HepG2 (cell line): ENCODE measurements around the gene VAC14. TPM values are rescaled to one million over a fixed set of nuclear protein-coding genes. Genes with fewer than 3 reads are reported as not detected.

ENCODE experiments used
- ATAC-seq: fragments of 200-7000 bp; cut with Tn5 transposase; 3 replicates; pipeline ENCODE4 v1.9.1; 2020; ENCODE audit warnings: mild to moderate bottlenecking, moderate library complexity
- BruUV-seq: library from RNA; stranded (reverse); fragments of 400-500 nt; replicated peaks from 2 replicates; lab custom pipeline; 2021; lab: Mats Ljungman, UMichigan
- CTCF ChIA-PET: fragments of 300-600 bp; formaldehyde crosslinking; extraction: SDS; loops from one replicate; lab custom pipeline; 2021; ENCODE audit warnings: low total read pairs, inconsistent platforms, low intra/inter-chr PET ratio; lab: Yijun Ruan, JAX
- POLR2A ChIA-PET: fragments of 350-600 bp; sonication (Branson Sonifier 250); formaldehyde crosslinking; loops from one replicate; lab custom pipeline; 2020; ENCODE audit warnings: antibody characterized with exemption, inconsistent platforms; lab: Yijun Ruan, JAX
- DNase-seq: peaks from one replicate; pipeline ENCODE4 v3.0.0-alpha.2; 2015; ENCODE audit warnings: low spot score
- FAIRE-seq: peaks from 3 replicates; lab custom pipeline; 2011; peaks lifted over from hg19 to GRCh38; lab: Jason Lieb, UNC
- H2AFZ ChIP-seq: one replicate; pipeline ENCODE4 v1.6.1; 2011; ENCODE audit warnings: low read length, inconsistent platforms
- H3K27ac ChIP-seq: fragments of 300-600 bp; 3 replicates; pipeline ENCODE4 v1.8.0; 2011; ENCODE audit warnings: mixed run types, mild to moderate bottlenecking, mixed read lengths, low read length, inconsistent platforms; ENCODE audit not compliant: insufficient read depth; ENCODE audit errors: extremely low read length
- H3K27me3 ChIP-seq, 2 experiments: fragments of 200-600 bp in 1 of 2; 2 replicates in 1 of 2; 3 replicates in 1 of 2; pipeline versions ENCODE4 v1.6.0 to v1.8.0; 2011; ENCODE audit warnings: low read length in 2 of 2, mild to moderate bottlenecking in 2 of 2, moderate library complexity in 2 of 2, inconsistent platforms in 1 of 2; ENCODE audit not compliant: insufficient read depth in 2 of 2, control insufficient read depth in 1 of 2
- H3K36me3 ChIP-seq, 2 experiments: fragments of 200-600 bp in 1 of 2; replicated peaks in 1 of 2; 2 replicates in 1 of 2; 3 replicates in 1 of 2; pipeline versions ENCODE4 v1.5.1 to v1.8.0; 2011; ENCODE audit warnings: low read length in 2 of 2, inconsistent platforms in 1 of 2; ENCODE audit not compliant: insufficient read depth in 2 of 2, control insufficient read depth in 1 of 2
- H3K4me1 ChIP-seq: 2 replicates; pipeline ENCODE4 v1.5.1; 2012; ENCODE audit warnings: low read length, inconsistent platforms; ENCODE audit not compliant: insufficient read depth
- H3K4me2 ChIP-seq: 2 replicates; pipeline ENCODE4 v1.6.0; 2011; ENCODE audit warnings: low read depth, low read length, inconsistent platforms
- H3K4me3 ChIP-seq, 3 experiments: fragments of 200-600 bp in 1 of 3; sonication (generic), shearing (Covaris generic) in 1 of 3; replicated peaks in 1 of 3; 2 replicates each; pipeline ENCODE4 v1.5.1; 2011 to 2016; ENCODE audit warnings: low read length in 3 of 3, inconsistent platforms in 2 of 3, low read depth in 2 of 3, mild to moderate bottlenecking in 2 of 3, control low read depth in 1 of 3, mixed read lengths in 1 of 3; ENCODE audit not compliant: insufficient read depth in 1 of 3
- H3K79me2 ChIP-seq: one replicate; pipeline ENCODE4 v1.6.1; 2011; ENCODE audit warnings: low read length, inconsistent platforms; ENCODE audit not compliant: insufficient read depth
- H3K9ac ChIP-seq: 2 replicates; pipeline ENCODE4 v1.6.0; 2011; ENCODE audit warnings: mild to moderate bottlenecking, low read depth, low read length, inconsistent platforms; ENCODE audit not compliant: insufficient read depth
- H3K9me3 ChIP-seq: 2 replicates; pipeline ENCODE4 v1.5.1; 2012; ENCODE audit warnings: mild to moderate bottlenecking, low read length
- H4K20me1 ChIP-seq: 2 replicates; pipeline ENCODE4 v1.6.0; 2011; ENCODE audit warnings: inconsistent platforms, mild to moderate bottlenecking, low read length, moderate library complexity; ENCODE audit not compliant: insufficient read depth
- BRF2 ChIP-seq: sonication (generic); formaldehyde crosslinking; IDR thresholded peaks from 2 replicates; pipeline ENCODE4 v1.8.1; 2022; ENCODE audit warnings: mild to moderate bottlenecking, missing genetic modification reagents
- ISL2 ChIP-seq: sonication (generic); formaldehyde crosslinking; IDR thresholded peaks from 2 replicates; pipeline ENCODE4 v1.5.0; 2020; ENCODE audit warnings: missing genetic modification reagents
- ISX ChIP-seq: sonication (generic); formaldehyde crosslinking; conservative IDR thresholded peaks from 2 replicates; pipeline ENCODE4 v1.5.0; 2020; ENCODE audit warnings: missing genetic modification reagents
- MAFF ChIP-seq: IDR thresholded peaks from 2 replicates; pipeline ENCODE4 v1.6.1; 2011; ENCODE audit warnings: low read depth, low read length, improper control_type of control experiment
- ZBTB2 ChIP-seq: sonication (generic); formaldehyde crosslinking; IDR thresholded peaks from 2 replicates; pipeline ENCODE4 v1.8.0; 2022; ENCODE audit warnings: low read depth, missing genetic modification reagents
- ZNF142 ChIP-seq: sonication (generic); formaldehyde crosslinking; IDR thresholded peaks from 2 replicates; pipeline ENCODE4 v1.4.0; 2020; ENCODE audit warnings: missing genetic modification reagents
- ZNF687 ChIP-seq: sonication (generic); formaldehyde crosslinking; IDR thresholded peaks from 2 replicates; pipeline ENCODE4 v1.5.1; 2020; ENCODE audit warnings: mild to moderate bottlenecking, missing genetic modification reagents, moderate library complexity
- WGBS: methylation state at CpG from one replicate; pipeline ENCODE4 v1.1.6; 2017; ENCODE audit warnings: low lambda C conversion rate; 5-methylcytosine and 5-hydroxymethylcytosine counted together
- in situ Hi-C: cut with HindIII; loops from 2 replicates; pipeline ENCODE4 v1.10.0; 2017; ENCODE audit warnings: low pct_unique_long_range_greater_than_20kb; ENCODE audit not compliant: extremely low pct_ligation_motif_present
- intact Hi-C: fragments of 100-400 bp; cut with micrococcal nuclease; formaldehyde crosslinking; loops from one replicate; pipeline ENCODE4 v1.10.0; 2022; ENCODE audit not compliant: unreplicated experiment
- polyA plus RNA-seq, 8 experiments: library from polyadenylated mRNA; depleted of rRNA in 3 of 8; stranded (reverse) in 7 of 8; unstranded in 1 of 8; fragments of >200 nt; fragmentation: Illumina TruSeq in 4 of 8; extraction: Trizol in 4 of 8; gene quantifications; 2 replicates each; pipeline versions ENCODE4 v1.2.1 to v1.2.3, GENCODE V29; 2011 to 2016; ENCODE audit warnings: low read depth in 4 of 8, missing spikeins in 1 of 8, mixed read lengths in 1 of 8; ENCODE audit not compliant: insufficient read depth in 1 of 8
- total RNA-seq, 5 experiments: library from RNA; depleted of rRNA; stranded (reverse); fragments of >200 nt; fragmentation: Illumina TruSeq; extraction: Trizol; gene quantifications; 2 replicates each; pipeline ENCODE4 v1.2.3, GENCODE V29; 2016; ENCODE audit warnings: low read depth in 1 of 5

The VAC14 gene
- total and polyA plus RNA-seq, 2 of the 13 experiments (the other 11 are each of a cell fraction or from before 2014, with no cell fraction given) = 23.5 to 24.6 TPM

DNA sequence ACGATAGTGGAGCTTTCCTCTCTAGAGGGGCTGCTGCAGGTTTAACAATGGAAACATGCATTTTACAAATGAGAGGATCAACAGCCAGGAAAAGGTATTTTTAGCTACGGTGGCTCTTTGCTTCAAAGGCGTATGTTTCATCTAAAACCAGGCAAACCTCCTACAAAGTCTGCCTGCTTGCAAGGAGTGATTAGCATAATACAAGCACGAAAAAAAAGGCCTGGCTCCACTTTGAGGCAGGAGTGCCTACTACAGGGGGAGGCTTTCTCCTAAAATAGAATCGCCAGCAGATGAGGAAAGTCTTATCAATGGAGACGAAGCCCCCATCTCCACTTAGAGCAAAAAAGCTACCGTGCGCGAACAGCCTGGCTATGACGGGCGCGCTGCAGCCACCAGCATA is 88.0 kb downstream of the VAC14 start:
- no peaks in the 10 kb centered on the region for H4K20me1 ChIP-seq
- no peak overlapping the region for H3K9ac ChIP-seq
- no peaks in the 10 kb centered on the region for H3K9me3 ChIP-seq
- 98% methylated on average over 12 of the region's 12 CpGs for WGBS
- FAIRE-seq (no peak), DNase-seq (no peak), ATAC-seq (no peak)
- no peak for TF ChIP-seq ZNF142 (CRISPR knock-in tag)
- TF ChIP-seq ISL2 (CRISPR knock-in tag) = no peak
- no peak for TF ChIP-seq ZBTB2 (CRISPR knock-in tag)
- no peak for TF ChIP-seq ISX (CRISPR knock-in tag)
- TF ChIP-seq BRF2 (CRISPR knock-in tag) = no peak
- TF ChIP-seq MAFF = no peak
- no peak for TF ChIP-seq ZNF687 (CRISPR knock-in tag)
- no peak overlapping the region for H3K4me2 ChIP-seq
- H3K27me3 ChIP-seq = no peaks in the 10 kb centered on the region
- peaks cover 0 to 5% of the 10 kb centered on the region in 2 experiments; a peak in 1 of 5 replicates for H3K36me3 ChIP-seq
- intact Hi-C loops = no loop called here
- in situ Hi-C loops = no loop called here
- peak overlapping the region; percentile 79 for H3K27ac ChIP-seq
- ChIA-PET CTCF (no interaction called here), POLR2A (interaction anchor here (1.1 to 5.3 kb wide), 4 partner anchors 10 to 33 kb away, joined by 4 to 125 read pairs (median 28); no protein-coding TSS in a partner anchor)
- H2AFZ ChIP-seq = no peak overlapping the region
- H3K4me3 ChIP-seq = no peak overlapping the region
- BruUV-seq = no TSS peak
- H3K79me2 ChIP-seq = no peaks in the 10 kb centered on the region
- H3K4me1 ChIP-seq = peaks cover 75% of the 10 kb centered on the region
